GM18511 (cell line): Measurements from ENCODE around the gene CHKA.
"Not testable (repeated sequence)": the region's sequence is repeated elsewhere in the genome, so short reads cannot be mapped to it uniquely, and the experiment has no call there.

Experiments used
- ATAC-seq: cut with Tn5 transposase; IDR thresholded peaks from one replicate; pipeline ENCODE4 v1.9.1; 2021; ENCODE audit warnings: mild to moderate bottlenecking, moderate library complexity; ENCODE audit not compliant: unreplicated experiment

CHKA gene

GRCh38 chr11:68116974-68117373 is 4.2 kb downstream of the CHKA start:
- no peak for ATAC-seq

GRCh38 chr11:68116126-68116525 is 5.1 kb downstream of the CHKA start:
- no peak for ATAC-seq

DNA sequence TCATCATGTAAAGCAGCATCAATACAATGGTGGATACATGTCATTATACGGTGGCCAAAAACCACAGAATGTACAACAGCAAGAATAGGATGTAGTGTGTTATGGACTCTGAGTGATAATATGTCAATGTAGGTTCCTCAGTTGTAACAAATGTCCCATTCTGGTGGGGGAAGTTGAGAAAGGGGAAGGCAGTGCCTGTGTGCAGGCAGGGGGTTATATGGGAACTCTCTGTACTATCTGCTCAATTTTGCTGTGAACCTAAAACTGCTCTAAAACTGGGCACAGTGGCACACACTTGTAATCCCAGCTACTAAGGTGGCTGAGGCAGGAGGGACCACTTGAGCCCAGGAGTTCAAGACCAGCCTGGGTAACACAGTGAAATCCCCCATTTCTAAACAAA is 5.9 kb downstream of the CHKA start:
- ATAC-seq: no peak

GRCh38 chr11:68113986-68114385 is 7.2 kb downstream of the CHKA start:
- ATAC-seq: no peak

DNA sequence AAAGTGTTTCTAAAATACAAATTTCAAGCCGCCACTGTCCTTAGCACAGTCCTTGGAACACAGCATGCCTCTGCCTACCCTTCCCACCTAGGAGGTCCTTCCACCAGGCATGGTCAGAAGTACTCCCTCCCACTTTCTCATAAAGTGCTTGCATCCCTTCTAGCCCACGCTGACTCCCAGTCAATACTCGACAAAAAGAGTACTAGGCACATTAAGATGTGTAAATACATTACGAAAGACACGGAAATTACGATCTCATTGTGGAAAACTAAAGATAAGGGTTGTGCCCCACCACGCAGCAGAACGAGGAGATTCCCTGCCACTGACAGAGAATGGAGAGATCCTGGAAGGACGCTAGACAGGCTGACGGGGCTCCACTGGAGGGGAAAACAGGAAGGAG is 13.5 kb downstream of the CHKA start:
- ATAC-seq: no peak

- no peak for ATAC-seq
Observed at GRCh38 chr11:68106165-68106940, 14.8 kb downstream of the CHKA start.

GRCh38 chr11:68099474-68100405 is 21.4 kb downstream of the CHKA start:
- ATAC-seq: no peak

DNA sequence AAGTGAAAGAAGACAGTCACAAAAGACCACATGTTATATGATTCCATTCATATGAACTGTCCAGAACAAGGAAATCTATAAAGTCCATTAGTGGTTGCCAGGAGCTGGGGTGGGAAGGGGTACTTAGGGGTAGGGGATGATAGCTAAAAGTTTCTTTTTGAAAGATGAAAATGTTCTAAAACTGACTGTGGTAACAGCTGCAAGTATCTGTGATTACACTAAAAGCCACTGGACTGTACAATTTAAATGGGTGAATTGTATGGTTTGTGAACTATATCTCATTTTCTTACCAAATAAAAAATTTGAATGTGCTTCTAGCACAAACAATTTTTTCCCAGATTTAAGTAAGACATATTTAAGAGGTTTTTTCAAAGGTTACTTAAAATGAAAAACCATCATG is 22.1 kb downstream of the CHKA start:
- no peak for ATAC-seq

DNA sequence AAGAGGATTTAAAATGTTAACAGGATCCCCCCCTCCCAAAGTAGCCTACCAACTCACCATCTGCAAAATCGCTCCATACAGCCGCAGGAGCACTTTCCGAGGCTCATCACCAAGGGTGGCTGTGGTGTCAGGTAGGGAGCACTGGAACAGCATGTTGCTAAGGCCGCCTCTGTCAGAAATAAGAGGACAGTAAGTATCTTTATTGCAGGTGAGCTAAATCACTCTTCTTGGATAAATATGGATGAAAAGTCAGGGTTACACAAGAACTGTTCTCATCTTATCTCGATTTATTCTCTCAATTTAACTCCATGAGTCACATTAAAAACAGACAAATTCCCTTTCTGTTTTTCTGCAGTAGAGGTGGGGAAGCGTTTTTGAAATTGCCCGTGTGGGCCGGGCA is 24.2 kb downstream of the CHKA start:
- no peak for ATAC-seq

GRCh38 chr11:68093565-68093964 is 27.6 kb downstream of the CHKA start:
- ATAC-seq: no peak

GRCh38 chr11:68092946-68093345 is 28.2 kb downstream of the CHKA start:
- not testable (repeated sequence) for ATAC-seq

GRCh38 chr11:68092411-68092810 is 28.8 kb downstream of the CHKA start:
- ATAC-seq: no peak

DNA sequence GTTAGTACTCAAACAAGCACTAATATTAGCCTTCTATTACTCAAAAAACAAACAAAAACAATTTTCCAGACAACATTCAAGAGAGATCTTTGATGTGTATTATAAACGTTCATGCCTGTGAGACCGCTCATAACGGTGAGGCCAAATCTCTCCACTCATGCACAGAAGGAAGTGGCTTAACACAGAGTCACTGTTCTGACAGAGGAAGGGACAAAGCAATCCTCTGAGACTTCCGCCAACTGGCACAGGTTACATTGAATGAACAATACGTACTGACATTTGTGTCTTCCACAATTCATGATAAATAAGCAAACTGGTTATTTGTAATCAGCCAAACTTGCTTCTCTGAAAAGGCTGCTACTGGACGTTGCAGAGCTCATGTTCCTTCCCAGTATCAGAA is 30.5 kb downstream of the CHKA start:
- ATAC-seq: no peak

- no peak for ATAC-seq
Observed at GRCh38 chr11:68090287-68090686, 30.9 kb downstream of the CHKA start.

DNA sequence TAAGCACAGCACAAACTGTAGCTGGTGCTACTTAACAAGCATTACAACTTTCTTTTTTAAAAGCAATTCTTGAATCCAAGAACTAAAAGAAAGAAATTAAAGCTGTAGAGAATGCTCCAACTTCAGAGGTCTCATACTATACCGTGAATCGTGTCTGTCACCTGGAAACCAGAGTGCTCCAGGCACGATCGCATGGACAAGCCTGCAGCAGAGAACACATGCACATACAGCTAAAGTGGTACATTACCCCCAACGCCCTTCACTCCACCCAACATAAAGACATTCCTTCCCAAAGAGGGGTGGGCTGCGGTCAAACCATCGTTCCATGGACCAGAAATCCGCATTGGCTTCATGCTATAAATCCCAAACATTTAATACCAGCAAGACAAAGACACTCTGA is 31.5 kb downstream of the CHKA start:
- no peak for ATAC-seq

- no peak for ATAC-seq
Observed at GRCh38 chr11:68083517-68083916, 37.7 kb downstream of the CHKA start.

DNA sequence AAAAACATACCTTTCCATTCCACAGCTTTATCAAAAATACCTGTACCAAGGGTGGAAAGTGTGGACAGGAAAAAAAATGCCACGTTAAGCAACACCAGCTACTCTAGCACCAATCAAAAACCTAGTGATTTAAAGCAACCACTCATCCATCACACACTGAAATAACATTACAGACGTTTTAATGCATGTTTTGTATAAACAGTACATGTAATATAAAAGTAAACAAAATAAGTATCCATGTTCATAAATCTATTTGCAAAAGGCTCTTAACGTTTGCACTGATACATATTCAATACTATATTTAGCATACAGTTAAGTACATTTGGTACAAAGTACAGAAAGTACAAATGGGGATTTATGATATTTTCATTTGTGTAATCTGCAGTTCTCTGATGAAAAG is 38.7 kb downstream of the CHKA start:
- no peak for ATAC-seq

GRCh38 chr11:68081691-68082090 is 39.5 kb downstream of the CHKA start:
- no peak for ATAC-seq

GRCh38 chr11:68080860-68081259 is 40.3 kb downstream of the CHKA start:
- ATAC-seq: no peak

DNA sequence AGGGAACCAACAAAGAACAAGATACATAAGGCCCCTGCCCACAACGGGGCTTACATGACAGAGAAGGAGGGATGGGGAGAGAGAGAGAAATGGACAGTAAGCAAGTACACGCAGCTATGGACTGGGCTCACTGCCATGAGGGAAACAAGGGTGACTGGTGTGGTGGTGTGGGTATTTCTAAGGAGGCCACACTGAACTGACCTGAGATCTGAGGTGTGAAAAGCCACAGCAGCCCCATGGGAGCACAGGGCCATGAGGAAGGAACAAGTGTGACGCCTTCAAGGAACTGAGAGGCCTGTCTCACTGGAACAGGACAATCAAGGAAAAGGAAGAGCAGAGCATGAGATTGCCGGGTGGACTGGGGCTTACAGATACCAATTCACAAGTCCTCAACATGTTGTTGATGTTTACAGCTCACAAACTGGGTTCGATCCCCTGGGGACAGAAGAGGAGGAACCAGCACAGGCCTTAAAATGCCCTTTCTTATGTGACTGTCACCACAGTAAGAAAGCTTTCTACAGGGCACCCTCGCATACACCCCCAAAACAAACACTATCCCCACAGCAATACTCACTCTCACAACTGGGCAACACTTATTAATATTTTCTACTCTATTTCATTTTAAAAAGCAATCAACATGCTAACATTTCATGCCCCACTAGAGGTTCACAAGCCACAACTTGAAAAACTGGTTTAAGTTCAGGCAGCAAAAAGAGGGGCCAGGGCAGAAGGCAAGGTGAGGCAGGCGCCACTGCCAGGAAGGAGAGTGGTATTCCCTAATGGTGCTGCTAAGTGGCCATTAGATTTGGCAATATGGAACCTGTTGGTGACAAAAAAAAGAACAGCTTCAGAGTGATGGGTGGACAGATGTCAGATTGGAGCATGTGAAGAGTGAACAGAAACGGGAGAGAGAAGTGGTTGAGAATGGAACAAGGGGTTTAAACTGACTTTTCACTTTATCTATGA is 43.3 kb downstream of the CHKA start:
- ATAC-seq: peak; percentile 74
